CD4-positive, alpha-beta T cell (primary cell): ENCODE data around the gene SFTA2. TPM values are rescaled to one million over a fixed set of nuclear protein-coding genes. Genes with fewer than 3 reads are reported as not detected.

Experiments
- ATAC-seq: fragments of 200-7000 bp; cut with Tn5 transposase; one replicate; pipeline ENCODE4 v1.10.0; 2022; ENCODE audit warnings: mild to moderate bottlenecking; ENCODE audit not compliant: poor library complexity
- CTCF ChIA-PET: fragments of 350-600 bp; sonication (Branson Sonifier 250); formaldehyde crosslinking; loops from one replicate; lab custom pipeline; 2021; ENCODE audit warnings: antibody characterized with exemption, inconsistent platforms; lab: Charles Lee
- POLR2A ChIA-PET: fragments of 350-600 bp; sonication (Branson Sonifier 250); formaldehyde crosslinking; loops from one replicate; lab custom pipeline; 2021; ENCODE audit warnings: antibody characterized with exemption, inconsistent platforms; lab: Charles Lee
- DNase-seq, 14 experiments: peaks; one replicate each; pipeline ENCODE4 v3.0.0-alpha.2; 2013 to 2020; ENCODE audit warnings: mixed read lengths in 2 of 14
- H3K27ac ChIP-seq, 2 donors: one replicate each; pipeline versions ENCODE4 v1.5.1 to v1.7.0; 2013; ENCODE audit warnings: low read length in 2 of 2, low read depth in 1 of 2, mild to moderate bottlenecking in 1 of 2
- H3K27me3 ChIP-seq, 2 experiments: 1 replicate in 1 of 2; 2 replicates in 1 of 2; pipeline versions ENCODE4 v1.6.1 to v1.7.0; 2013; ENCODE audit warnings: low read length in 2 of 2, control low read depth in 1 of 2, mild to moderate bottlenecking in 1 of 2, moderate library complexity in 1 of 2; ENCODE audit not compliant: insufficient read depth in 2 of 2, control insufficient read depth in 1 of 2
- H3K36me3 ChIP-seq: one replicate; pipeline ENCODE4 v1.6.1; 2013; ENCODE audit warnings: low read length, control low read depth; ENCODE audit not compliant: insufficient read depth
- H3K4me1 ChIP-seq: one replicate; pipeline ENCODE4 v1.6.1; 2013; ENCODE audit warnings: low read length, control low read depth; ENCODE audit not compliant: insufficient read depth
- H3K4me3 ChIP-seq: one replicate; pipeline ENCODE4 v1.5.1; 2013; ENCODE audit warnings: mild to moderate bottlenecking, low read length, moderate library complexity
- H3K9me3 ChIP-seq, 2 experiments: 1 replicate in 1 of 2; 2 replicates in 1 of 2; pipeline versions ENCODE4 v1.6.1 to v1.7.0; 2013; ENCODE audit warnings: low read length in 2 of 2, mild to moderate bottlenecking in 2 of 2, control low read depth in 1 of 2, moderate library complexity in 1 of 2; ENCODE audit not compliant: control insufficient read depth in 1 of 2, insufficient read depth in 1 of 2
- H3K27ac Mint-ChIP-seq: one replicate; pipeline ENCODE4 v1.8.0; 2020; ENCODE audit warnings: mixed read lengths
- H3K27me3 Mint-ChIP-seq: one replicate; pipeline ENCODE4 v1.8.0; 2021; ENCODE audit warnings: mixed read lengths
- H3K36me3 Mint-ChIP-seq: one replicate; pipeline ENCODE4 v1.8.0; 2021; ENCODE audit warnings: low read depth, mixed read lengths
- H3K4me1 Mint-ChIP-seq: one replicate; pipeline ENCODE4 v1.8.0; 2021; ENCODE audit warnings: low read depth, mixed read lengths
- H3K4me3 Mint-ChIP-seq: one replicate; pipeline ENCODE4 v1.8.0; 2020; ENCODE audit warnings: mild to moderate bottlenecking, mixed read lengths
- H3K9me3 Mint-ChIP-seq: one replicate; pipeline ENCODE4 v1.8.0; 2020; ENCODE audit warnings: mixed read lengths
- CTCF ChIP-seq: fragments of 200-600 bp; IDR thresholded peaks from one replicate; pipeline ENCODE4 v1.8.0; 2022; ENCODE audit warnings: antibody characterized with exemption, mild to moderate bottlenecking
- intact Hi-C, 2 experiments: fragments of 100-400 bp; cut with DNase I in 1 of 2; cut with micrococcal nuclease in 1 of 2; formaldehyde crosslinking; loops; one replicate each; pipeline versions ENCODE4 v1.15.1 to v1.9.0; 2023 to 2025; cut with DNase I, micrococcal nuclease
- total RNA-seq, 174 experiments: library from RNA in 2 of 174; stranded (reverse) in 2 of 174; gene quantifications; one replicate each; pipeline ENCODE4 v1.2.3 and lab custom pipeline; 2021 to 2026

The SFTA2 gene
- total RNA-seq, 2 experiments from 2014 or later = not detected

GRCh38 chr6:30966154-30966553, 34.2 kb upstream of the SFTA2 start:
- H3K9me3 Mint-ChIP-seq = no peaks in the 10 kb centered on the region
- no peak for ATAC-seq
- CTCF ChIA-PET = no interaction called here

GRCh38 chr6:30965140-30965601, 33.2 kb upstream of the SFTA2 start:
- no peak overlapping the region for H3K4me3 ChIP-seq
- peaks cover 0 to 4% of the 10 kb centered on the region in 2 experiments for H3K27me3 ChIP-seq
- Mint-ChIP-seq H3K27me3 (peaks cover 19% of the 10 kb centered on the region), H3K36me3 (no peaks in the 10 kb centered on the region), H3K4me3 (no peak overlapping the region), H3K4me1 (peaks cover 8% of the 10 kb centered on the region), H3K9me3 (no peaks in the 10 kb centered on the region), H3K27ac (no peak overlapping the region)
- no peak overlapping the region for H3K27ac ChIP-seq
- H3K9me3 ChIP-seq = no peaks in the 10 kb centered on the region
- H3K4me1 ChIP-seq = peaks cover 8% of the 10 kb centered on the region
- DNase-seq = no peak
- no peak for ATAC-seq
- no peaks in the 10 kb centered on the region for H3K36me3 ChIP-seq
- ChIA-PET POLR2A (no interaction called here), CTCF (no interaction called here)
- intact Hi-C loops = no loop called here
- TF ChIP-seq CTCF = no peak

More at GRCh38 chr6:30966154-30966553, 34.2 kb upstream of the SFTA2 start:
- Histone ChIP-seq H3K4me1 (peaks cover 8% of the 10 kb centered on the region), H3K27me3 (peaks cover 0 to 4% of the 10 kb centered on the region in 2 experiments), H3K4me3 (no peak overlapping the region), H3K27ac (no peak overlapping the region), H3K36me3 (no peaks in the 10 kb centered on the region), H3K9me3 (no peaks in the 10 kb centered on the region)
- no peak for DNase-seq
- Mint-ChIP-seq H3K4me1 (peaks cover 8% of the 10 kb centered on the region), H3K4me3 (no peak overlapping the region), H3K36me3 (no peaks in the 10 kb centered on the region), H3K27me3 (peaks cover 21% of the 10 kb centered on the region), H3K27ac (no peak overlapping the region)
- TF ChIP-seq CTCF = no peak
- POLR2A ChIA-PET = no interaction called here
- intact Hi-C loops = no loop called here

- ATAC-seq (no peak), DNase-seq (peak in 3 of 14 experiments; percentile 13 to 35 (median 15))
- peaks cover 3 to 4% of the 10 kb centered on the region in 2 experiments for H3K27me3 ChIP-seq
- POLR2A ChIA-PET = no interaction called here
- CTCF ChIA-PET = no interaction called here
- intact Hi-C loops = no loop called here
- no peaks in the 10 kb centered on the region for H3K36me3 ChIP-seq
- H3K4me1 Mint-ChIP-seq = peaks cover 8% of the 10 kb centered on the region
- peaks cover 23% of the 10 kb centered on the region for H3K27me3 Mint-ChIP-seq
- peaks cover 8% of the 10 kb centered on the region for H3K4me1 ChIP-seq
- H3K27ac Mint-ChIP-seq = no peak overlapping the region
- H3K9me3 Mint-ChIP-seq = no peaks in the 10 kb centered on the region
- H3K9me3 ChIP-seq = no peaks in the 10 kb centered on the region
- no peak overlapping the region for H3K27ac ChIP-seq
- H3K36me3 Mint-ChIP-seq = no peaks in the 10 kb centered on the region
- no peak overlapping the region for H3K4me3 ChIP-seq
- no peak for TF ChIP-seq CTCF
- no peak overlapping the region for H3K4me3 Mint-ChIP-seq
These were observed 32.1 kb upstream of the SFTA2 start for GRCh38 chr6:30964075-30964474.
